Measurements from ENCODE around the gene IL23R. TPM values are rescaled to one million over a fixed set of nuclear protein-coding genes. Genes with fewer than 3 reads are reported as not detected.

The IL23R gene
- total and polyA plus RNA-seq, 2 donors (not counting 1 experiment from before 2014, with no cell fraction given): not detected

GRCh38 chr1:67290236-67290635 is 124.0 kb downstream of the IL23R start:
- H3K4me1 ChIP-seq (ENCODE audit: control insufficient read depth in 2 of 2, insufficient read depth in 2 of 2, low read length in 2 of 2): no peaks in the 10 kb centered on the region
- TF ChIP-seq, protein P1, sequence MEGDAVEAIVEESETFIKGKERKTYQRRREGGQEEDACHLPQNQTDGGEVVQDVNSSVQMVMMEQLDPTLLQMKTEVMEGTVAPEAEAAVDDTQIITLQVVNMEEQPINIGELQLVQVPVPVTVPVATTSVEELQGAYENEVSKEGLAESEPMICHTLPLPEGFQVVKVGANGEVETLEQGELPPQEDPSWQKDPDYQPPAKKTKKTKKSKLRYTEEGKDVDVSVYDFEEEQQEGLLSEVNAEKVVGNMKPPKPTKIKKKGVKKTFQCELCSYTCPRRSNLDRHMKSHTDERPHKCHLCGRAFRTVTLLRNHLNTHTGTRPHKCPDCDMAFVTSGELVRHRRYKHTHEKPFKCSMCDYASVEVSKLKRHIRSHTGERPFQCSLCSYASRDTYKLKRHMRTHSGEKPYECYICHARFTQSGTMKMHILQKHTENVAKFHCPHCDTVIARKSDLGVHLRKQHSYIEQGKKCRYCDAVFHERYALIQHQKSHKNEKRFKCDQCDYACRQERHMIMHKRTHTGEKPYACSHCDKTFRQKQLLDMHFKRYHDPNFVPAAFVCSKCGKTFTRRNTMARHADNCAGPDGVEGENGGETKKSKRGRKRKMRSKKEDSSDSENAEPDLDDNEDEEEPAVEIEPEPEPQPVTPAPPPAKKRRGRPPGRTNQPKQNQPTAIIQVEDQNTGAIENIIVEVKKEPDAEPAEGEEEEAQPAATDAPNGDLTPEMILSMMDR (IDR thresholded peaks at IDR 0.05): no peak
- no peaks in the 10 kb centered on the region for H4K20me1 ChIP-seq (ENCODE audit: control insufficient read depth, insufficient read depth, low read length, poor library complexity, severe bottlenecking)
- ChIA-PET POLR2A (no interaction called here), CTCF (no interaction called here)
- no peak overlapping the region for H3K27ac ChIP-seq (ENCODE audit: low read length in 2 of 2)
- H3K36me3 ChIP-seq (replicated peaks in 1 of 2; ENCODE audit: control extremely low read depth in 1 of 2, control insufficient read depth in 1 of 2, extremely low read depth in 1 of 2, insufficient read depth in 2 of 2, low read length in 1 of 2): no peaks in the 10 kb centered on the region
- intact Hi-C loops (cut with micrococcal nuclease): no loop called here
- no peak overlapping the region for H2AFZ ChIP-seq (ENCODE audit: insufficient read depth, low read depth, low read length, poor library complexity, severe bottlenecking)
- Mint-ChIP-seq H3K27me3 (peaks cover 21% of the 10 kb centered on the region), H3K4me3 (no peak overlapping the region), H3K9me3 (ENCODE audit: insufficient read depth) (no peaks in the 10 kb centered on the region), H3K4me1 (peaks cover 9% of the 10 kb centered on the region), H3K27ac (no peak overlapping the region)
- ATAC-seq (ENCODE audit: low read depth) (no peak), DNase-seq (no peak)
- H3K4me3 ChIP-seq (ENCODE audit: control extremely low read depth in 1 of 5, extremely low read depth in 1 of 5, insufficient read depth in 1 of 5, low read depth in 2 of 5, low read length in 4 of 5): no peak overlapping the region
- WGBS (ENCODE audit: insufficient coverage): 100% methylated on average over 2 of the region's 4 CpGs
- H3K27me3 ChIP-seq (replicated peaks in 1 of 4; ENCODE audit: control extremely low read depth in 1 of 4, control insufficient read depth in 3 of 4, insufficient read depth in 4 of 4, low read length in 3 of 4): no peaks in the 10 kb centered on the region
- no peak overlapping the region for H3K9ac ChIP-seq (ENCODE audit: low read length)
- no peaks in the 10 kb centered on the region for H3K9me3 ChIP-seq (ENCODE audit: control extremely low read depth in 1 of 3, control insufficient read depth in 2 of 3, insufficient read depth in 1 of 3, low read length in 2 of 3)
- no peak overlapping the region for H3K4me2 ChIP-seq (replicated peaks; ENCODE audit: low read depth, low read length, poor library complexity, severe bottlenecking)
- H3K79me2 ChIP-seq (ENCODE audit: control insufficient read depth, insufficient read depth, low read length): no peaks in the 10 kb centered on the region

- Histone ChIP-seq H3K27me3 (replicated peaks in 1 of 4; ENCODE audit: control extremely low read depth in 1 of 4, control insufficient read depth in 3 of 4, insufficient read depth in 4 of 4, low read length in 3 of 4) (no peaks in the 10 kb centered on the region), H3K4me3 (ENCODE audit: control extremely low read depth in 1 of 5, extremely low read depth in 1 of 5, insufficient read depth in 1 of 5, low read depth in 2 of 5, low read length in 4 of 5) (no peak overlapping the region), H3K9ac (ENCODE audit: low read length) (no peak overlapping the region), H3K79me2 (ENCODE audit: control insufficient read depth, insufficient read depth, low read length) (no peaks in the 10 kb centered on the region), H3K4me2 (replicated peaks; ENCODE audit: low read depth, low read length, poor library complexity, severe bottlenecking) (no peak overlapping the region), H3K27ac (ENCODE audit: low read length in 2 of 2) (no peak overlapping the region), H3K4me1 (ENCODE audit: control insufficient read depth in 2 of 2, insufficient read depth in 2 of 2, low read length in 2 of 2) (no peaks in the 10 kb centered on the region), H3K36me3 (replicated peaks in 1 of 2; ENCODE audit: control extremely low read depth in 1 of 2, control insufficient read depth in 1 of 2, extremely low read depth in 1 of 2, insufficient read depth in 2 of 2, low read length in 1 of 2) (no peaks in the 10 kb centered on the region), H4K20me1 (ENCODE audit: control insufficient read depth, insufficient read depth, low read length, poor library complexity, severe bottlenecking) (no peaks in the 10 kb centered on the region), H2AFZ (ENCODE audit: insufficient read depth, low read depth, low read length, poor library complexity, severe bottlenecking) (no peak overlapping the region), H3K9me3 (ENCODE audit: control extremely low read depth in 1 of 3, control insufficient read depth in 2 of 3, insufficient read depth in 1 of 3, low read length in 2 of 3) (no peaks in the 10 kb centered on the region)
- H3K4me1 Mint-ChIP-seq: no peaks in the 10 kb centered on the region
- H3K27me3 Mint-ChIP-seq: peaks cover 32% of the 10 kb centered on the region
- no peak for ATAC-seq (ENCODE audit: low read depth)
- H3K27ac Mint-ChIP-seq: no peak overlapping the region
- H3K4me3 Mint-ChIP-seq: no peak overlapping the region
- ChIA-PET POLR2A (no interaction called here), CTCF (interaction anchor here (0.7 to 1.5 kb wide), 4 partner anchors 11 to 207 kb away, joined by 3 to 4 read pairs (median 3); no protein-coding TSS in a partner anchor)
- no peaks in the 10 kb centered on the region for H3K9me3 Mint-ChIP-seq (ENCODE audit: insufficient read depth)
- WGBS (ENCODE audit: insufficient coverage): 92% methylated on average over 4 of the region's 9 CpGs
- TF ChIP-seq, protein P1 (IDR thresholded peaks at IDR 0.05): no peak
- TF ChIP-seq EZH2 (IDR thresholded peaks at IDR 0.05; ENCODE audit: borderline replicate concordance, insufficient read depth, low read depth, low read length, poor library complexity, severe bottlenecking): no peak
- intact Hi-C loops (cut with micrococcal nuclease): no loop called here
- no peak for DNase-seq
Observed at GRCh38 chr1:67294836-67295617, 128.8 kb downstream of the IL23R start.
